Stimulated activated CD4-positive, alpha-beta T cell treated with anti-CD3 and anti-CD28 coated beads, Interleukin-4, amount 100 ng/mL, for 24 hours (primary cell): ENCODE measurements around the gene SORBS1.

Experiments used
- DNase-seq: peaks from one replicate; pipeline ENCODE4 v3.0.0-alpha.2; 2020

The SORBS1 gene

GRCh38 chr10:95280637-95281036 is 280.5 kb downstream of the SORBS1 start:
- no peak for DNase-seq

GRCh38 chr10:95279042-95279820 is 281.9 kb downstream of the SORBS1 start:
- DNase-seq = no peak

GRCh38 chr10:95278061-95278988 is 282.8 kb downstream of the SORBS1 start:
- no peak for DNase-seq

DNA sequence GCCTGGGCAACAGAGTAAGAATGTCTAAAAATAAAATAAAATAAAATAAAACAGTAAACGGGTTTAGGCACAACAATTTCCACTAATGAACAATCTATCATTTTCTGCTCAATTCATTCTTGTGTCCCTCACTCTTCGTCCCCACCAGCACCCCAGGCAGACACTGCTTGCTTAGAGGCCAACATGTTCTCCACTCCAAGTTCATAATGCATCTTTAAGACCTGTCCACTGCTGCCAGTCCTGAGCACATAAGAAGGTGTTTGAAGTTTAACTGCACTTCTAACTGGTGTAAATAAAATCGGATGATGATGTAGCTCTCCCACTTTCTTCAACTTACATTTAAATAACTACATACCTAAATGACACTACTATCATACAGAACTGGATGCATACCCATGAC is 283.6 kb downstream of the SORBS1 start:
- no peak for DNase-seq

GRCh38 chr10:95277201-95277570 is 284.0 kb downstream of the SORBS1 start:
- DNase-seq = no peak

- no peak for DNase-seq
Measured at GRCh38 chr10:95276367-95277200, 284.6 kb downstream of the SORBS1 start.

DNA sequence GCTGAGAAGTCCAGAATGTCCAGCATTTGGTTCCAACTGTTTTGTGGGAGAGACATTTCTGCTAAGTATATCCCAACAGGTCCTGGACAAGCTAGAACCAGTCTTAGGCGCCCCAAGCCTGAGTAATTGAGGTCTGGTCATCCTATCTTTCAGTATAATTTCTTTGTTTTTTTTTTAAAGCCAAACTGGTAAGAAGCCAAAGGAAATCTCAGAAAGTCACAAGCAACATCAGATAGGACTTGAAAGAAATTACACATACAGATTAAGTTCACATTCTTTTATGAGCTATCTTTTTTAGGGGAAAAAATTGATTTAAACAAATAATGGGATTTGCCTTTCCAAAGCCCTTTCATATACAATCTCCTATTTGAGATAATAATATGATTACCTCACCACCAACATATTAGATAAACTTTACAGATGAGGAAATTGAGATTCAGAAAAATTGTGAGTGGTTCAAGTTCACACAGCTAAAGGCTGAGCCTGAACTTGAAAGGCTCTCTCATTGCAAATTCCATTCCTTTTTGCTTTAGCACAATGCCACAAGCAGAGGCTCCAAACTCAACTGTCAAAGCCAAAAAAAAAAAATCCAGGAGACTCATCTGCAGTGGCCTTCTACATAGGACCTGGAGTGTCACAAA is 285.3 kb downstream of the SORBS1 start:
- DNase-seq = no peak

- no peak for DNase-seq
Measured at GRCh38 chr10:95273393-95274312, 287.5 kb downstream of the SORBS1 start.

GRCh38 chr10:95268438-95268837 is 292.7 kb downstream of the SORBS1 start:
- no peak for DNase-seq

DNA sequence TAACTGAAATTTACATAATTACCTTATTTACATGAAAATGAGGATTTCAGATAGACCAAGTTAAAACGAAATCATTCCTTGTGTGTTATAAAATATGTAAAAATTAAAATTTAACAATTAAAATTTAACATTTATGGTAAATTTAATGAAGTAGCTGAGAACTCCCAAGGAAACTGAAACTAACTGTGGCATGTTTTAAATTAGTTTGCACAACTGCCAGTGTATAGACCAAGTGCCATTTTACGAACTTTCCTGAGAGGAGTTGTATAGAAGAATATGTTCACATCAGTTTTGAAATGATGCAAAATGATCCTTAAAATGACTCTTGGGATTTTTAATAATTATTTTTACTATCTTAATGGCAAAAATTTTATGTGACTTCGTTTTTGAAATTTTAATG is 293.9 kb downstream of the SORBS1 start:
- no peak for DNase-seq

- no peak for DNase-seq
Measured at GRCh38 chr10:95266674-95267095, 294.5 kb downstream of the SORBS1 start.

- DNase-seq = no peak
Measured at GRCh38 chr10:95265572-95265971, 295.6 kb downstream of the SORBS1 start.

- no peak for DNase-seq
Measured at GRCh38 chr10:95264227-95265051, 296.7 kb downstream of the SORBS1 start.

DNA sequence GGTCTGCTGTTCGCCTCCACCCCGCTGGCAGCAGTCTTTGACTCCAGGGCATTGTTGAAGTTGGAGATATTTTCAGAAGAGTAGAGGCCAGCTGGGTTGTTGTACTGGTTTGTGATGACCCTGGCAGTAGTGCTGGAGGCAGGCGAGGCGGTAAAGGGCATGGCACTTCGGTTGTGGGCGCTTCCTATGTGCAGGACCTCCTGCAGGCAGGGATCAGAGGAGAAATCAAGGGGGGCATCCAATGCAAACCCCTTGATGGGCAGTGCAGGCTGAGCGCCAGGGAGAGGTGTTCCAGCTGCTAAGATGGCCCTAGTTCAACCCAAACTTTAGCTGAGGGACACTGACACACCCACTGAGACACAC is 297.3 kb downstream of the SORBS1 start:
- DNase-seq = no peak

DNA sequence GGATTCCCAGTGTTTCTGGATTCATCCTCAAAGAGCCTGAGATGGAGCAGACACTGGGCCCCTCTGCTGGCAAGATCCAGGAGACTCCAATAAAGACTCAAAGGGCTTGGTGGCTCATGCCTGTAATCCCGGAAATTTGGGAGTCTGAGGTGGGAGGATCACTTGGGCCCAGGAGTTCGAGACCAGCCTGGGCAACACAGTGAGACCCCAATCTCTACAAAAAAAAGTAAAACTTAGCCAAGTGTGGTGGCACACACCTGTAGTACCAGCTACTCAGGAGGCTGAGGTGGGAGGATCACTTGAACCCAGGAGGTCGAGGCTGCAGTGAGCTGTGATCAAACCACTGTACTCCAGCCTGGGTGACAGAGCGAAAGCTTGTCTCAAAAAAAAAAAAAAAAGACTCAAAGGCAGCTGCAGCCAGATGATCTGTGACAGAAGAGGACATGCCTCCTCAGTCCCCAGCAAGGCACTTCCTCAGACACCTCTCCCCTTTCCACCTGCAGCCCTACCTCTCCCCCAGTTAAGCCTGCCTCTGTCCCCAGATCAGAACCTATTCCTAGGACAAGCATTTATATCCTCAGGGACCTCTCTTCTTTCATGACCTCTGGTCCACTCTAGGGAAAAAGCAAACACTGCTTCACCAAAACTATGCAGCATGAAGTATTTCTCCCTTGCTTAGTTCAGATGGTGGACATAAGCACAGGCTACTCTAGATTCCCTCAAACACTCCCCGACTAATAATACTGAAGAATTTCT is 298.2 kb downstream of the SORBS1 start:
- no peak for DNase-seq

GRCh38 chr10:95261926-95262325 is 299.2 kb downstream of the SORBS1 start:
- no peak for DNase-seq
